Left lung (tissue), 10 donors: ENCODE data around the gene LDB3. TPM values are rescaled to one million over a fixed set of nuclear protein-coding genes. Genes with fewer than 3 reads are reported as not detected.
"Not testable (repeated sequence)": the region's sequence is repeated elsewhere in the genome, so short reads cannot be mapped to it uniquely, and the experiment has no call there.

Experiments
- ATAC-seq: fragments of 200-7000 bp; cut with Tn5 transposase; one replicate; pipeline ENCODE4 v1.9.1; 2020; ENCODE audit warnings: moderate library complexity
- DNase-seq, 4 donors: peaks; one replicate each; pipeline ENCODE4 v3.0.0-alpha.2; 2013 to 2020
- H3K27ac ChIP-seq, 2 donors: fragments of 200-600 bp; sonication (generic) in 1 of 2; one replicate each; pipeline versions ENCODE4 v1.5.0 to v1.8.0; 2020 to 2021
- H3K27me3 ChIP-seq, 2 donors: fragments of 200-600 bp; sonication (generic) in 1 of 2; one replicate each; pipeline versions ENCODE4 v1.5.0 to v1.8.0; 2020 to 2021
- H3K36me3 ChIP-seq, 2 donors: fragments of 200-600 bp; sonication (generic) in 1 of 2; one replicate each; pipeline versions ENCODE4 v1.5.0 to v1.8.0; 2020 to 2021
- H3K4me1 ChIP-seq, 2 donors: fragments of 200-600 bp; one replicate each; pipeline ENCODE4 v1.8.0; 2021
- H3K4me3 ChIP-seq, 2 donors: fragments of 200-600 bp; sonication (generic) in 1 of 2; one replicate each; pipeline versions ENCODE4 v1.5.0 to v1.8.0; 2020 to 2021; ENCODE audit warnings: mild to moderate bottlenecking in 1 of 2
- H3K9me3 ChIP-seq, 2 donors: fragments of 200-600 bp; sonication (generic) in 1 of 2; one replicate each; pipeline versions ENCODE4 v1.5.0 to v1.8.0; 2020 to 2021
- CTCF ChIP-seq, 2 donors: fragments of 200-600 bp; sonication (generic) in 1 of 2; IDR thresholded peaks; one replicate each; pipeline versions ENCODE4 v1.5.0 to v1.8.0; 2021; ENCODE audit warnings: antibody characterized with exemption in 2 of 2
- intact Hi-C, 2 donors: fragments of 100-400 bp; cut with DNase I; formaldehyde crosslinking; loops; one replicate each; pipeline versions ENCODE4 v1.11.2 to v1.14.2; 2022
- polyA plus RNA-seq, 6 donors: library from polyadenylated mRNA; unstranded; fragments of 120-200 nt; gene quantifications; one replicate each; pipeline ENCODE4 v1.2.1, GENCODE V29; 2013; ENCODE audit not compliant: insufficient read length in 6 of 6
- total RNA-seq, 2 donors: library from RNA; stranded (reverse); fragmentation: NEBNext Ultra II Directional; extraction: Animal tissue kit (Norgen Biotek cat#: 25700); gene quantifications; one replicate each; pipeline ENCODE4 v1.2.1, GENCODE V29; 2021
- donor health status: DM: no; HTN: yes; CAD: no.
- donor health status: DM: no; HTN: no; CAD: no.

LDB3 gene
- total and polyA plus RNA-seq, 8 donors = 1.1 to 2.7 (median 1.3) TPM

GRCh38 chr10:86734207-86734988 lies 66.1 kb downstream of the LDB3 start:
- Histone ChIP-seq H3K4me3 (no peak overlapping the region), H3K4me1 (peaks cover 4 to 8% of the 10 kb centered on the region in 2 donors), H3K36me3 (no peaks in the 10 kb centered on the region), H3K27me3 (peaks cover 0 to 29% of the 10 kb centered on the region in 2 donors), H3K27ac (peak overlapping the region in 1 of 2 donors; percentile 66), H3K9me3 (no peaks in the 10 kb centered on the region)
- ATAC-seq (peak; percentile 43), DNase-seq (no peak)
- intact Hi-C loops = no loop called here
- no peak for TF ChIP-seq CTCF (IDR thresholded peaks at IDR 0.05)

GRCh38 chr10:86735278-86735677 lies 67.0 kb downstream of the LDB3 start:
- intact Hi-C loops, H3K9me3 ChIP-seq: not testable (repeated sequence)

GRCh38 chr10:86742230-86742629 lies 73.9 kb downstream of the LDB3 start:
- ATAC-seq = no peak
- Histone ChIP-seq H3K27ac (no peak overlapping the region), H3K9me3 (no peaks in the 10 kb centered on the region), H3K4me3 (no peak overlapping the region), H3K36me3 (no peaks in the 10 kb centered on the region), H3K27me3 (peaks cover 0 to 58% of the 10 kb centered on the region in 2 donors), H3K4me1 (peaks cover 0 to 6% of the 10 kb centered on the region in 2 donors)
- no peak for TF ChIP-seq CTCF (IDR thresholded peaks at IDR 0.05)
- intact Hi-C loops = no loop called here
- DNase-seq = no peak

More at GRCh38 chr10:86735278-86735677, 67.0 kb downstream of the LDB3 start:
- not testable (repeated sequence) for H3K36me3 ChIP-seq, H3K4me3 ChIP-seq, DNase-seq, ATAC-seq, H3K4me1 ChIP-seq, H3K27ac ChIP-seq
- H3K27me3 ChIP-seq = peaks cover 0 to 34% of the 10 kb centered on the region in 2 donors

- Histone ChIP-seq H3K27me3 (peaks cover 0 to 52% of the 10 kb centered on the region in 2 donors), H3K27ac (peak overlapping the region in 1 of 2 donors; percentile 57), H3K4me3 (no peak overlapping the region), H3K9me3 (no peaks in the 10 kb centered on the region), H3K36me3 (no peaks in the 10 kb centered on the region), H3K4me1 (peaks cover 0 to 6% of the 10 kb centered on the region in 2 donors)
- no peak for TF ChIP-seq CTCF (IDR thresholded peaks at IDR 0.05)
- ATAC-seq = peak; percentile 82
- intact Hi-C loops = no loop called here
- peak in 1 of 4 donors; percentile 53 for DNase-seq
These were observed 75.9 kb downstream of the LDB3 start for GRCh38 chr10:86744067-86744725.

- Histone ChIP-seq H3K4me3 (no peak overlapping the region), H3K27me3 (peaks cover 0 to 48% of the 10 kb centered on the region in 2 donors), H3K4me1 (peaks cover 0 to 6% of the 10 kb centered on the region in 2 donors), H3K36me3 (no peaks in the 10 kb centered on the region), H3K9me3 (no peaks in the 10 kb centered on the region), H3K27ac (no peak overlapping the region)
- no peak for TF ChIP-seq CTCF (IDR thresholded peaks at IDR 0.05)
- DNase-seq = peak in 1 of 4 donors; percentile 55
- intact Hi-C loops = no loop called here
- ATAC-seq = no peak
These were observed 79.7 kb downstream of the LDB3 start for GRCh38 chr10:86747796-86748581.
